ENCODE results near the gene CNTNAP5. TPM values are rescaled to one million over a fixed set of nuclear protein-coding genes. Genes with fewer than 3 reads are reported as not detected.

CNTNAP5 gene
- total and polyA plus RNA-seq, 2 donors (not counting 1 experiment from before 2014, with no cell fraction given), result not detected

DNA sequence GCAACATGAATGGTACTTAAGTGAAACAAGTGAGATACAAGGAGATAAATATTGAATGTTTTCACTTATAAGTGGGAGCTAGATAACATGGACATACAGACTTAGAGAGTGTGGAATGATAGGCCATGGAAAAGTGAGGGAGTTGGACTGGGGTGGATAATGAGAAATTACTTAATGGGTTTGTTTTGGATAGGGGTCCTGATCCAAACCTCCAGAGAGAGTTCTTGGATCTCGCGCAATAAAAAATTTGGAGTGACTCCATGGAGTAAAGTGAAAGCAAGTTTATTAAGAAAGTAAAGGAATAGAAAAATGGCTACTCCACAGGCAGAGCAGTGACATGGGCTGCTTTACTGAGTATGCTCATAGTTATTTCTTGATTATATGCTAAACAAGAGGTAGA, 508.9 kb downstream of the CNTNAP5 start:
- Histone ChIP-seq H3K4me1 (ENCODE audit: control insufficient read depth in 2 of 2, insufficient read depth in 2 of 2, low read length in 2 of 2) (no peaks in the 10 kb centered on the region), H3K79me2 (ENCODE audit: control insufficient read depth, insufficient read depth, low read length) (no peaks in the 10 kb centered on the region), H4K20me1 (ENCODE audit: control insufficient read depth, insufficient read depth, low read length, poor library complexity, severe bottlenecking) (no peaks in the 10 kb centered on the region), H2AFZ (ENCODE audit: insufficient read depth, low read depth, low read length, poor library complexity, severe bottlenecking) (no peak overlapping the region), H3K9ac (ENCODE audit: low read length) (no peak overlapping the region), H3K9me3 (ENCODE audit: control extremely low read depth in 1 of 3, control insufficient read depth in 2 of 3, insufficient read depth in 1 of 3, low read length in 2 of 3) (peaks cover 0 to 8% (median 0%) of the 10 kb centered on the region in 3 donors), H3K27me3 (replicated peaks in 1 of 4; ENCODE audit: control extremely low read depth in 1 of 4, control insufficient read depth in 3 of 4, insufficient read depth in 4 of 4, low read length in 3 of 4) (no peaks in the 10 kb centered on the region), H3K4me2 (replicated peaks; ENCODE audit: low read depth, low read length, poor library complexity, severe bottlenecking) (no peak overlapping the region), H3K4me3 (ENCODE audit: control extremely low read depth in 1 of 5, extremely low read depth in 1 of 5, insufficient read depth in 1 of 5, low read depth in 2 of 5, low read length in 4 of 5) (no peak overlapping the region), H3K27ac (ENCODE audit: low read length in 2 of 2) (no peak overlapping the region), H3K36me3 (replicated peaks in 1 of 2; ENCODE audit: control extremely low read depth in 1 of 2, control insufficient read depth in 1 of 2, extremely low read depth in 1 of 2, insufficient read depth in 2 of 2, low read length in 1 of 2) (no peaks in the 10 kb centered on the region)
- ATAC-seq (ENCODE audit: low read depth) (no peak), DNase-seq (no peak)
- WGBS (ENCODE audit: insufficient coverage), result 94% methylated on average over 2 of the region's 2 CpGs
- no peak overlapping the region for H3K27ac Mint-ChIP-seq
- intact Hi-C loops (cut with micrococcal nuclease), result no loop called here
- peaks cover 2% of the 10 kb centered on the region for H3K9me3 Mint-ChIP-seq (ENCODE audit: insufficient read depth)
- H3K4me3 Mint-ChIP-seq, result no peak overlapping the region
- ChIA-PET POLR2A (no interaction called here), CTCF (no interaction called here)
- H3K27me3 Mint-ChIP-seq, result no peaks in the 10 kb centered on the region
- no peak for TF ChIP-seq EZH2 (IDR thresholded peaks at IDR 0.05; ENCODE audit: borderline replicate concordance, insufficient read depth, low read depth, low read length, poor library complexity, severe bottlenecking)
- TF ChIP-seq, protein P1, sequence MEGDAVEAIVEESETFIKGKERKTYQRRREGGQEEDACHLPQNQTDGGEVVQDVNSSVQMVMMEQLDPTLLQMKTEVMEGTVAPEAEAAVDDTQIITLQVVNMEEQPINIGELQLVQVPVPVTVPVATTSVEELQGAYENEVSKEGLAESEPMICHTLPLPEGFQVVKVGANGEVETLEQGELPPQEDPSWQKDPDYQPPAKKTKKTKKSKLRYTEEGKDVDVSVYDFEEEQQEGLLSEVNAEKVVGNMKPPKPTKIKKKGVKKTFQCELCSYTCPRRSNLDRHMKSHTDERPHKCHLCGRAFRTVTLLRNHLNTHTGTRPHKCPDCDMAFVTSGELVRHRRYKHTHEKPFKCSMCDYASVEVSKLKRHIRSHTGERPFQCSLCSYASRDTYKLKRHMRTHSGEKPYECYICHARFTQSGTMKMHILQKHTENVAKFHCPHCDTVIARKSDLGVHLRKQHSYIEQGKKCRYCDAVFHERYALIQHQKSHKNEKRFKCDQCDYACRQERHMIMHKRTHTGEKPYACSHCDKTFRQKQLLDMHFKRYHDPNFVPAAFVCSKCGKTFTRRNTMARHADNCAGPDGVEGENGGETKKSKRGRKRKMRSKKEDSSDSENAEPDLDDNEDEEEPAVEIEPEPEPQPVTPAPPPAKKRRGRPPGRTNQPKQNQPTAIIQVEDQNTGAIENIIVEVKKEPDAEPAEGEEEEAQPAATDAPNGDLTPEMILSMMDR (IDR thresholded peaks at IDR 0.05), result no peak
- no peaks in the 10 kb centered on the region for H3K4me1 Mint-ChIP-seq

GRCh38 chr2:124535816-124536215, 510.7 kb downstream of the CNTNAP5 start:
- intact Hi-C loops (cut with micrococcal nuclease), result no loop called here
- Histone ChIP-seq H3K4me1 (ENCODE audit: control insufficient read depth in 2 of 2, insufficient read depth in 2 of 2, low read length in 2 of 2) (no peaks in the 10 kb centered on the region), H3K79me2 (ENCODE audit: control insufficient read depth, insufficient read depth, low read length) (no peaks in the 10 kb centered on the region), H3K4me3 (ENCODE audit: control extremely low read depth in 1 of 5, extremely low read depth in 1 of 5, insufficient read depth in 1 of 5, low read depth in 2 of 5, low read length in 4 of 5) (no peak overlapping the region), H3K4me2 (replicated peaks; ENCODE audit: low read depth, low read length, poor library complexity, severe bottlenecking) (no peak overlapping the region), H3K27me3 (replicated peaks in 1 of 4; ENCODE audit: control extremely low read depth in 1 of 4, control insufficient read depth in 3 of 4, insufficient read depth in 4 of 4, low read length in 3 of 4) (no peaks in the 10 kb centered on the region), H3K9me3 (ENCODE audit: control extremely low read depth in 1 of 3, control insufficient read depth in 2 of 3, insufficient read depth in 1 of 3, low read length in 2 of 3) (peaks cover 0 to 4% (median 0%) of the 10 kb centered on the region in 3 donors), H3K9ac (ENCODE audit: low read length) (no peak overlapping the region), H2AFZ (ENCODE audit: insufficient read depth, low read depth, low read length, poor library complexity, severe bottlenecking) (no peak overlapping the region), H3K36me3 (replicated peaks in 1 of 2; ENCODE audit: control extremely low read depth in 1 of 2, control insufficient read depth in 1 of 2, extremely low read depth in 1 of 2, insufficient read depth in 2 of 2, low read length in 1 of 2) (no peaks in the 10 kb centered on the region), H3K27ac (ENCODE audit: low read length in 2 of 2) (no peak overlapping the region), H4K20me1 (ENCODE audit: control insufficient read depth, insufficient read depth, low read length, poor library complexity, severe bottlenecking) (no peaks in the 10 kb centered on the region)
- peaks cover 2% of the 10 kb centered on the region for H3K9me3 Mint-ChIP-seq (ENCODE audit: insufficient read depth)
- no peak overlapping the region for H3K4me3 Mint-ChIP-seq
- no peak overlapping the region for H3K27ac Mint-ChIP-seq
- ChIA-PET CTCF (no interaction called here), POLR2A (no interaction called here)
- no peaks in the 10 kb centered on the region for H3K27me3 Mint-ChIP-seq
- no peaks in the 10 kb centered on the region for H3K4me1 Mint-ChIP-seq
- no CpG with 5 or more reads among the region's 3 CpGs for WGBS (ENCODE audit: insufficient coverage)
- DNase-seq (no peak), ATAC-seq (ENCODE audit: low read depth) (no peak)
- TF ChIP-seq EZH2 (IDR thresholded peaks at IDR 0.05; ENCODE audit: borderline replicate concordance, insufficient read depth, low read depth, low read length, poor library complexity, severe bottlenecking), result no peak
- TF ChIP-seq, protein P1 (IDR thresholded peaks at IDR 0.05), result no peak
